ENCODE data around the gene RPTOR.
"Not testable (repeated sequence)": the region's sequence is repeated elsewhere in the genome, so short reads cannot be mapped to it uniquely, and the experiment has no call there.

Gene RPTOR

DNA sequence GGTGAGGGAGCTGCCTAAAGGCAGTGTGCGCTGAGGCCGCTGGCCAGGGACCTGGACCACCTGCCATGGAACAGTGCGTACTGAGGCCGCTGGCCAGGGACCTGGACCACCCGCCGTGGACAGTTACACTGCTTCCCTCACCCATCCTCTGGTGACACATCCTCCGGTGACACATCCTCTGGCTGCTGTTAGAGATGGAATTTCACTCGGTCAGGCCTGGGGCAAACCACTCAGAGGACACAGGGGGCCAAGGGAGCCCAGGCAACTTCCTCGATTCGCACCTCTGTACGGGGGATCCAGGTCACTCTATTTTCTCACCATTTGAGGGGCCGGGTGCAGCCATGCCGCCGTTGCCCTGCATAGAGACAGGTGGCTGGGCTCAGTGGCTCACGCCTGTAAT lies 32.4 kb upstream of the RPTOR start:
- DNase-seq: no peak

DNA sequence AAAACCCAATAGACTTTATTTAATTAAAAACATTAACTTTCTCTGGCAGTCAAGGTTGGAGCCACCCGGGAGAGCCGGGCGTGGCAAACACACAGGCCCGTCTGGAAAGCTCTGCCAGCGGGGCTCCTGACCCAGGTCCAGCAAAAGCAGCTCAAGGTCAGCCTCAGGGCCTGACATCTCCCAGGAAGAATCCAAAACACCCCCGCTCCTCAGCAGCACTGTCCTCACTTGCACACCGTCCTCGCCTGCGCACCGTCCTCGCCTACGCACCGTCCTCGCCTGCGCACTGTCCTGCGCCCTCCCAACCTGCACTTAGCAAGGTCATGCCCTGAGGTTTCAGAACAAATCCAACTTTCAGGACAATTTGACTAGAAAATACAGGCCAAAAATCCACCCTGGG lies 31.4 kb upstream of the RPTOR start:
- no peak for DNase-seq

DNA sequence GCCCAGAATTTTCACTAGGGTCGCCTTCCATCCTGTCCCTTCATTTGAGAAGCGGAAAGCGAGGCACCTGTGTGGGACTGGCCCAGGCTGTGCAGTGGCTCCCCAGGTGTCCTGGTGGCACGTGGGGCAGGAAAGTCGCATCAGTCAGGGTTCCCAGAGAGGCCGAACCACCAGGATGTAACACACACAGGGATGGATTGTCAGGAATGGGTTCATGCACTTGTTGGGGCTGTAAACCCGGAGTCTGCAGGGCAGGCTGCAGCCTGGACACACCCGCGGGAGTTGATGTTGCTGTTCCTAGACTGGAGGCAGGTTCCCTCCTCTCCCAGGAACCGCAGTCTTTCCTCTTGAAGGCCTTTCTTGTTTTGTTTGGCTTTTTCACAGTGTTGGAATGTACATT lies 30.7 kb upstream of the RPTOR start:
- no peak for DNase-seq

DNA sequence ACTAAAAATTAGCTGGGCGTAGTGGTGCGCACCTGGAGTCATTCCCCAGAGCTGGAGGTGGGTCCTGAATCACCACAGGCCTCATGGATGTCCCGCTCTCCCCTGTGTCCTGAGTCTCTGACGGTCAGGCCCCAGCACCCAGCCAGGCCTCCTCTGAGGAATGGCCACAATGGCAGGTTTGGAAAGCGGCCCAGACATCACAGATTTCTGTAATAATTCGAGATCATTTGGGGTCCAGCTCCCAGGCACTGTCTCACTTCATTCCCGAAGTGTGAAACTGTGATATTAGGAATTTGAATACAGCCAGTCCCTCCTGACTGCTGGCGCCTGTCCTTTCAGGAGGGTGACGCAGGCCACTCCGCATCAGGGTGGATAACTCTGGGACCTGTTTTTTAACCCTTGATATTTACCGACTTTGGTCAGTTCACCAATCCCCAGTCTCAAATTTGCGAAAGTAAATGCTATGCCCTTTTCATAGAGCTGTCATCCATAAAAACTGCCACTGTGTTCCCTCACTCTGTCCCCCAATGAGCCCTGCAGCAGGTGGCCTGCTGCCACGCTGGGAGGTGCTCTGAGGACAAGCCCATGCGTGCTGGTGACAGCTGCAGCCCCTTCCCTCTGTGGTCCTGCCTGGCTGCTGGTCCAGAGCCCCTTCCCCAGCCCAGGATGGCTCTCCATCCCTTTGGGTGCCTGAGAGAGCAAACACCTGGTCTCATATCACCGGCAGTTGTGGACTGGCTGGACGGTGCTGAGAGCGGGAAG lies 28.3 kb upstream of the RPTOR start:
- no peak for DNase-seq

DNA sequence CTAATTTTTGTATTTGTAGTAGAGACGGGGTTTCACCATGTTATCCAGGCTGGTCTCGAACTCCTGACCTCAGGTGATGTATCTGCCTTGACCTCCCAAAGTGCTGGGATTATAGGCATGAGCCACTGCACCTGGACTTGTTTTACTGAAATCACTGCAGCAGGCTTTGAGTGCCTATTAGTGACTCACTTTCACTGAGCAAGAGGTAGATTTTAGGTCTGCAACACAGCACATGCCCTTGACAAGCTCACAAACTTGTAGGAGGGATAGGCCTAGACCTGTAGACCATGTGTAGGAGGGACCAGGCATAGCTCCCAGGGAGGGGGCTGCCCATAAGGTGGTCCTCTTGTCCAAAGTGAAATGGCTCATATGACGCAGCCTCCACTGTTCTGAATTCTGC lies 27.0 kb upstream of the RPTOR start:
- no peak for DNase-seq

DNA sequence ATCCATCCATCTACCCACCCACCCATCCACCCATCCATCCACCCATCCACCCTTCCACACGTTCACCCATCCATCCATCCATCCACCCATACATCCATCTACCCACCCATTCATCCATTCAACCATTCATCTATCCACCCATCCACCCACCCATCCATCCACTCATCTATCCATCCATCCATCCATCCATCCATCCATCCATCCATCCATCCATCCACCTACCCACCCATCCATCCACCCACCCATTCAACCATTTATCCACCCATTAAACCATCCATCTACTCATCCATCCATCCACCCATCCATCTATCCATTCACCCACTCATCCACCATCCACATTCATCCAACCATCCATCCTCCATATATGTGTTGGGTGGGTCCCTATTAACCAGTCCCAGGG lies 26.2 kb upstream of the RPTOR start:
- DNase-seq: no peak

DNA sequence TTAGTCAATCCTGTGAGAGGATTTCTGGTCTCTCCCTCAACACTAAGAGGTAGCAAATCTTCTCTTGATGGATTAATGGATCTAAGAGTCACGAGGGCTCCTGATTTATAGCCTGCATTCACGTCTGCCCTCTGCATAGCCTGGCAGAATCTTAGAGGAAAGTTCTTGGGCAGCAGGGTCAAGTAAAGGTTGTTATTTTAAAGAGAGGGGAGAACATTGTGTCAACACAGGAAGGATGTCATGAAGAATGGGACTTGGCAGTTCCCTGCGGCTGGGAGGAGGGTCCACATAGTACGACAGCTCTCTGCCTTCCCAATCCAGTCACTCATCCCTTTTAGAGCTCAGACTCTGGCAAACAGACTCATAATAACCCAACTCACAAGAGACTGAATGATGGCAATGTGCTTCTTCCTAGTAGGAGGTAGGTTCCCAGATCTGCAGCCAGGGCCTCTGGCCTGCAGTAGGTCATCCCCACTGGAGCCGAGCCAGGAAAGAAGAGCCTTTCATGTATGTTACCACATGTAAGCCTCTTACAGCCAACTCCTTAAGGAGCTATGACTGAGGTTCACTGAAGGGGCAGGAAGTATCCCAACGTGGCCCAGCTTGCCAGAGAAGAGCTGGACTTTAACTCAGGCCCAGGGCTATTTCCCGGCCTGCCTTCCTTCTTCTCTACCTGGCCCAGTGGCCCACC lies 25.4 kb upstream of the RPTOR start:
- no peak for DNase-seq

DNA sequence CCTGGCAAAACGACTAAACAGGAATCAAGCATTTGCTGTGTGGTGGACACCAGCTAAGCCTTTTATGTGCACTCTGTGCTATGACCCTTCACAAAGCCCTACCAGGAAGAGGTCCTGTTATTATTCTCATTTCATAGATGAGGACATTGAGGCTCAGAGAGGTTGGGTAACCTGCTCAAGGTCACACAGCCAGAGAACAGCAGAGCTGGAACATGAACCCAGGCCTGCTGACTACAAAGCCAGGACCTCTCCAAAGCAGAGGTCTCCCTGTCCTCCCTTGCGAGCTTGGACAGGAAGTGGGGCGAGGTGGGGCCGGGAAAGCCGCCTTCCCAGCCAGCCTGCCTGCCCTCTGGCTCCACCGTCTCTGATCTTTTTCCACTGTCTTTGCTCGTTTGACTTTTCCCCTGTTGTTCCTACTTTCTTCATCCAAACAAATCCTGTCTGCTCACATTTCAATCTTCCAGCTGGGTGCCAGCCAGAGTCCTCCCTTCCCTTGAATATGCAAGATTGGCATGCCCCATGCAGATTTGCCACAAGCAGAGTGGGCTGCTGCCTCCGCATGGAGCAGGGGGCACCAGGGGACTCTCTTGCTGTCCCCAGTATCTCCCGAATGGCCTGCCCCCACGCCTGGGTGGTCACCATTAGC lies 23.7 kb upstream of the RPTOR start:
- DNase-seq: no peak

DNA sequence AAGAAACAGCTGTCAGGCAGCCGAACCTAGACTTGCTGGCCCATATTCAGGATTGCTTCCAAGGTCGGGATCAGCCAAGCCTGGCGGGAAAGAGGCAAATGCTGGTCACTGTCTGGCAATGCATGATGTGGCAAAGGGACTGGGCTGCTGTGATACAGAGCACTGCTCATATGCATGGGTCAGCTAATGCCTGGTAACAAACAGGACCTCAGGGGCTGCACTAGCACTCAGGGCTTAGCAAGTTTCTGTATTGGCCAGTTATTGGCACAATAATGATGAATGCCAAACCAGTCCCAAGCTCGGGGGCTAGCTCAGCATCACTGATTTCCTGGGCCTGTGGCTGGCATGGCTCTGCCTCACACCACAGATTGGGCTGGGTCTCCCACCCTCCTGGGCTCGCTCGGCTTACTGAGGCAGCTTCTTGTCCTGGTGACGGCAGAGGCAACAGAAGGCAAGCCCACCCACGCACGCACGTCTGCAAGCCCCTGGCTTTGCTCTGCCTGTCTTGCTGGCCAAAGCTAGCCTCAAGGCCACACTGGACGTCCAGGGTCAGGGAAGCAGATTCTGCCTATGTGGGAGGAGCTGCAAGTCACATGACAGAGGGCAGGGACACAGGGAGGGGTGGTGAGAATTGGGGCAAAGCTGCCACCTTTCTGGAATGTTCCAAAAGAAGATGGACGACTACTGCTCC lies 21.4 kb upstream of the RPTOR start:
- no peak for DNase-seq

DNA sequence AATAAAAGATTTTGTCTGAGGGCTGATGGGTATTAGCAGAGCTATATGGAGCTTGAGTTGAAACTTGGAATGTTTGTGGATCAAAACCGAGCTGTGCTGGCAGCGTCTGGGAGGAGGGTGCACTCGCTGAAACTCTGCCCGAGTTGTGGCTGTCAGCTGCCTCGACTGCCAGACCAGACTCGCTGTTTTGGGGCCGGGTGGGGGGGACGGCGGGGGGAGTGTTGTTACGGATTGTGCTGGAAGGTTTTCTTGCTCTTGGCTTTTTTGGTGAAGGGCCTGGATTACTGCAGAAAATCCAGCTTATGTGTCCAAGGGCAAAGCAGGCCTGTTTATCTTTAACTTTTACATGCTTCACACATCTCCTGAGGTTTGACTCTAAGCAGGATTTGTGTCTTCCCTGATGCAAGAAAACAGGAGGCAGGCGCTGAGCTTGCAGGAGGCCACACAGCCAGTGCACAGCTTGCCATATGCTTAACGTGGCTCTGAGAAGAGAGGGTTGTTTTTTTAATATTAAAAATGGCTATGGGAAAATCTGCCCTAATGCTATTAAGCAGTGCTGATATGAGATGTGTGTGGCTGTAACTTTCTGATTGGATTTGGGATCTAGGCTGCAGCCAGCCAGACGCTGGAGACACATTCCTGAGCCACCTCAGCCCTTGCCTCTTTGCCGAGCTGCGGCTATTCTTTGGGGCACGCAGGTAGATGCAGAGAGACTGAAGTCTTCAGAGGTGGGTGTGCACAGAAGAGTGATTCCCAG lies 20.5 kb upstream of the RPTOR start:
- DNase-seq: no peak

DNA sequence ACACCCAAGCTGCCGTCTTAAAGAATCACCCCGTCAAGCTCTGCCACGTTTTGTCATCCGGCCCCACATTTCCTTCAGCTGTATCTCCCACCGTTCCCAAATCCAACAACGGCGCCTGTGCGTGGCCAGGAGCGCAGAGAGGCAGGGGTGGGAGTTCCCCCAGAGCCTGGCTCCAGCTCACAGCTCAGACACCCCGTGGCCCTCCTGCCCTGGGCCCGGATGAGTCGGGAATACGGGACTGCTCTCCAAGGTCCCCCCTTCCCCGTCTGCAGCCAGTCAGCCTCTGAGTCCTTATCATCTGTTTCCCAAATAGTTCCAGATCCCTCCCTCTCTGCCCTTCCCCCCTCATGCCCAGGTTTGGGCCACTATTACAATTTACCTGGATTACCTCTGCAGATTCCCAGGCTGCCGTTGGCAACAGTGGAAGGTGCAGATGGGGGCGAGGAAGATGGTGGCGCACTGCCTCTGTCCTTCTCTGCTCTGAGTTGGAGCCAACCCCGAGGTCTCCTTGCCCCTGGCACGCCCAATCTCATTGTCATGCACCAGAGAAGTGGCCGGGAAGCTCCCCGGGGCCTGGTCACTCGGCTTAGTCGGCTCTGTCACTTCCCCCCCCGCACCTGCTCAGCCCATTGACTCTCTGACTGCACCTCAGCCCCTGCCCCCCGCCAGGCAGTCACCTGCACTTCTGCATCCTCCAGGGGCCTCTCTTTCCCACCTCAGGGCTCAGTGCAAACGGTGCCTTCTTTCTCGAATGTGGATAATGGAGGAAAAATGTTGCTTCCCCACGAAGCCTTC lies 18.3 kb upstream of the RPTOR start:
- no peak for DNase-seq

DNA sequence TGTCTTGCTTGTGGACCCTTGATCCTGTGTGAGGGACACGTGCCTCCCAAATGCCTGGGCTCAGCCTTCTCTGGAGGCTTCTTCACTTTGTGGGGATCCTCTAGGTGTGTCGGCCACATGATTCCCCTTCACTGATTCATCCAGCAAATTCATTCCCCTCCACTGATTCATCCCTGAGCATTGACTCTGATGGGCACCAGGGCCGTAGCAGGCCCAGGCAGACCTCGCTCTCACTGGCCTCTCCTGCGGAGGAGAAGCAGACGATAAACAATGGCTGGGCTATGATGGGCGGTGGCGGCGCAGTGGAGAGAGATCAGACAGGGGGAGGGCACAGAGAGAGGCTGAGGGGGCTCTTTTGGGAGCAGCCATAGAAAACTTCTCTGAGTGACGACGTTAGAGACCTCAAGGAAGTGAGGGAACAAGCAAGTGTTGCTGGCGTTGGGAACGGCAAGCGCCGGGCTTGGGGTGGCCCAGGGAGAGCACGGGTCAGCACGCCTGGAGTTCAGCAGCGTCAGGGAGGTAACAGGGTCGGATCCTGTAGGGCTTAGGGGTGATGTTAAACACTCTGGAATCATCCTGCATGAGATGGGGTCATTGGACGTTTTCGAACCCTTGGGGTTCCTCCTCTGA lies 17.5 kb upstream of the RPTOR start:
- DNase-seq: no peak

DNA sequence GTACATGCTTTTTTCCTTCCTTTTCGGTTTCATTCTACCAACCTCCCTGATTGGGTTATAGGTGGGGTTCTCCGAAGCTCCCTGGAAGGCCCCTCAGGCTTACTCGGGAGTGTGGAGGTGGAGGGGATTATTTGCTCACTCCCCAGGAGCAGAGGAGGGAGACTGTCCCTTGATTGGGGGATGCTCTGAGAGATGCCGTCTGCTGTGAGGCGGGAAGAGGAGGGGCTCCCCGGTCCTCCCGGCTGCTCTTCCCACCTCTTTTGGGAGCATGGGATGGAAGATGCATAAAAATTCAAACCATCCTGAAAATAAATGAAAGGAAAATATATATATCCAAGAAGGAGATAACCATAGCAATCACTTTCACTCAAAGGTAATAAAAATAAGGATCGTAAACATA lies 16.1 kb upstream of the RPTOR start:
- DNase-seq: no peak

DNA sequence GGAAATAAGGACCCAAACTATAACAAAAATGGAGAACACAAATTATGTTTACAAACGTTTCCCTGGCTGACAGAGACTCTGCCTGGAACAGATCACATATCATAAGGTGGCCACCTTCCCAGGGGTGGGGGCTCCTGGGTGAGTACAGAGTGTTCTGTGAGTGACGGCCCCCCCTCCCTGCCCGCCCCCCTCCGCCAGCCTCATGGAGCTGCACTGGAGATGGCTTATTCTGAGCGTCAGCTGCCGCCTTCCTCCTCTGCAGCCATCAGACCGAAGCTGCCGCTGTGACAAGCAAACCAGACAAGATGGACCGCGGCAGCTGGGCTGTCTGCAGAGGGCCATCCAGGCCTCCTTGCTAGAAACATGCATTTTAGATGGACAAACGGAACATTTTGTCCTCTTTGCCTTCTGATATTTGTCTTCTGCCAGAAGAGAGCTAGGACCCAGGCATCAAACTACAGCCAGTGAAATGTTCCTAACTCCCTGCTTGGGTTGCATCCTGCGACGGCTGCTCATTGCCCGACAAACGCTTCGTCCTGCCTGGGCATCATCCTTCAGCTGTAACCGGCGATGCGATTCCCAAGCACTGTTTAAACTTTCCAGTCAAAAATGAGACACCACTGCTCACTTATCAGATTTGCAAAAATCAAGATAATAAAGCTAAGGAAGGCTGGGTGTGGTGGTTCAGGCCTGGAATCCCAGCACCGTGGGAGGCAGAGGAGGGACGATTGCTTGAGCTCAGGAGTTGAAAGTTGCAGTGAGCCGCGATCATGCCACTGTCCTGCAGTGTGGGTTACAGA lies 15.3 kb upstream of the RPTOR start:
- DNase-seq: peak in 6 of 56 donors; percentile 3 to 12 (median 8)

DNA sequence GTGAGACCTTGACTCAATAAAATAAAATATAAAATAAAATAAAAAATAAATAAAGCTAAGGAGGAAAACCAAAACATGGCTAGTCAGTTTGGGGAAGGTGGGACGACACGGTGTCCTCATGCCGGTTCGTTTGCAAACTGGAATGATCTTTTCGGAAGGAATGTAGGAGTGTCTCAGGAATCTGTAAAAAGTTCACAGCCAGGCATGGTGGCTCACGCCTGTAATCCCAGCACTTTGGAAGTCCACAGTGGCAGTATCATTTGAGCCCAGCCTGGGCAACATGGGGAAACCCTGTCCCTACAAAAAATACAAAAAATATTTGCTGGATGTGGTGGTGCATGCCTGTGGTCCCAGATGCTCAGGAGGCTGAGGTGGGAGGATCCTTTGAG lies 14.7 kb upstream of the RPTOR start:
- DNase-seq: no peak

DNA sequence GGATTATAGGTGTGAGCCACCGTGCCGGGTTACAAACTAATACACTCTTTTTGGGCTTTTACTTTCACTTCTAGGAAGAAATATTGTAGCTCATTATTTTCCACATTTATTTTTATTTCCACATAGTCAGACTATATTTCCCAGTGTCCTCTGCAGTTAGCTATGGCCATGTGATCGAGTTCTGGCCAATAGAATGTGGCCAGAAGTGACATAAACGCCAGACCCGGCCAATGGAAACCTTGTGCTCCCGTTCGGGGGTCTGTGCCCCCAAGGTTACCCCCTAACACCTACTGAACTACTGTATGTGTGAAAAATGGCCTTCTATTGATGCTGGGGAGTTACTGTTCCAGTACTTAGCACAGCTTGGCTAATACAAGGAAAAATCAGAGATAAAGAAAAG lies 13.2 kb upstream of the RPTOR start:
- DNase-seq: no peak

DNA sequence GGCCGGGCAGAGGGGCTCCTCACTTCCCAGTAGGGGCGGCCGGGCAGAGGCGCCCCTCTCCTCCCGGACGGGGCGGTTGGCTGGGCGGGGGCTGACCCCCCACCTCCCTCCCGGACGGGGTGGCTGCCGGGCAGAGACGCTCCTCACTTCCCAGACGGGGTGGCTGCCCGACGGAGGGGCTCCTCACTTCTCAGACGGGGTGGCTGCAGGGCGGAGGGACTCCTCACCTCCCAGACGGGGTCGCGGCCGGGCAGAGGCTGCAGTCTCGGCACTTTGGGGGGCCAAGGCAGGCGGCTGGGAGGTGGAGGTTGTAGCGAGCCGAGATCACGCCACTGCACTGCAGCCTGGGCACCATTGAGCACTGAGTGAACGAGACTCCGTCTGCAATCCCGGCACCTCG lies 7.3 kb upstream of the RPTOR start:
- not testable (repeated sequence) for DNase-seq

DNA sequence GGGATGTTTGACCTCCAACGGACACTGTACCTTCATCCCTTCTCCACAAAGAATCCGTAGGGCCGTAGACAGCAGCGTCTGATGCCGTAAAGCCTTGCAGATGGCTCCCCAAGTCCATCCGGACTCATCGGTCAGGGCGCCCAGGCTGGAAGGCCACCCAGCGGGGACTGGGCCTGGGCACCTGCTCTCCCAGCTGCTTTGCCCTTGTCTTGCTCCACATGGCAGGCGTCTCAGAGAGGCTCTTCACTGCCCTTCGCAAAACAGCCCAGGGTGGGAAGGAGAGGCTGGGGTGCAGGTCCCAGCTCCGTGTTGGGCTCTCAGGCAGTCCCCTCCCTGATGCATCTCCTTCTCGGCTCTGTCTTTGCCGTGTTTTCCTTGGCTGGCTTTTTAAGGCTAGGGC lies 6.2 kb upstream of the RPTOR start:
- DNase-seq: no peak

DNA sequence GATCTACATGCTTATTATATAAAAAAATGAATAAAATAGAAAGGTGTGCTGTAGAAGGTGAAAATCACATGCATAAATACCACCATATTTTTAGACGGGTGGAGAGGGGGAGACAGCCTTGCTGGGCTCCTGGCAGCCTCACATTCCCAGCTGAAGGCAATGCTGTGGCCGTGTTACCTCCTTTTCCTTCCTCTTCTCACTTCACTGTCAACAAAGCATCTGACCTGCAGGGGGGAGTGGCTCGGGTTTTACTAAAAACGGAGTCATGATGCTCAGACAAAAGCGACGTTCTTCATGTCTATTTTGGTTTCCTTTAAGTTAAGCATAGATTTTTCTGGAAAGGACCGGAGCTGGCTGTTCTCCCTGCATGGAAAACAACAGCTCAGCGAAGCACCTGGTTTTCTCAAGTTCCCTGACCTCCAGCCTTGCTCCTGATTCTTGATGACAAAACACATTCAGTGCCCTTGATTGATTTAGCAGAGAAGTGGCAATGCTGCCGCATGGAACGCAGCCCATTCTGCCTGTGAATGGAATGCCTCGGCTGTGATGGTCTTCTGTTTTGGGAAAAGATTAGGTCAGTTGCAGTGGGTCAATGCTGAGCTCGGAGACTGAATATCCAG lies 5.5 kb upstream of the RPTOR start:
- peak in 2 of 56 donors; percentile 20 to 28 for DNase-seq
